Epithelial cell of prostate (primary cell): ENCODE data around the gene EIF3B.
A peak's percentile ranks its signal among the peaks of the same experiment; 100 is the strongest.
"Not testable (repeated sequence)": the region's sequence is repeated elsewhere in the genome, so short reads cannot be mapped to it uniquely, and the experiment has no call there.

ENCODE experiments used
- DNase-seq: peaks from one replicate; pipeline ENCODE4 v3.0.0-alpha.2; 2011; ENCODE audit warnings: low read depth, low spot score
- H3K27ac ChIP-seq: fragments of 450-650 bp; 2 replicates; pipeline ENCODE4 v1.5.1; 2017; ENCODE audit warnings: mild to moderate bottlenecking

Gene EIF3B

GRCh38 chr7:2336626-2337299, 17.9 kb upstream of the EIF3B start:
- H3K27ac ChIP-seq = no peak overlapping the region
- no peak for DNase-seq

- not testable (repeated sequence) for H3K27ac ChIP-seq, DNase-seq
These were observed 7.1 kb upstream of the EIF3B start for GRCh38 chr7:2347351-2348063.

GRCh38 chr7:2350055-2350454, 4.6 kb upstream of the EIF3B start:
- DNase-seq = no peak
- no peak overlapping the region for H3K27ac ChIP-seq

GRCh38 chr7:2350861-2351260, 3.8 kb upstream of the EIF3B start:
- H3K27ac ChIP-seq = no peak overlapping the region

GRCh38 chr7:2353113-2353935, 1.3 kb upstream of the EIF3B start:
- no peak for DNase-seq
- H3K27ac ChIP-seq = peak overlapping the region; percentile 90

More at GRCh38 chr7:2350861-2351260, 3.8 kb upstream of the EIF3B start:
- DNase-seq = no peak

- H3K27ac ChIP-seq = peak overlapping the region; percentile 90
- DNase-seq = peak; percentile 18
These were observed 766 bp upstream of the EIF3B start for GRCh38 chr7:2353936-2354185.

GRCh38 chr7:2354939-2355704, 495 bp downstream of the EIF3B start:
- peak overlapping the region; percentile 90 for H3K27ac ChIP-seq
- no peak for DNase-seq

GRCh38 chr7:2355705-2356008, 1.0 kb downstream of the EIF3B start:
- no peak for DNase-seq
- H3K27ac ChIP-seq = peak overlapping the region; percentile 90

- no peak for DNase-seq
- H3K27ac ChIP-seq = no peak overlapping the region
These were observed 2.5 kb downstream of the EIF3B start for GRCh38 chr7:2357165-2357564.

GRCh38 chr7:2357571-2357970, 2.9 kb downstream of the EIF3B start:
- no peak for DNase-seq
- no peak overlapping the region for H3K27ac ChIP-seq

- DNase-seq = no peak
- H3K27ac ChIP-seq = peak overlapping the region; percentile 55
These were observed 4.4 kb downstream of the EIF3B start for GRCh38 chr7:2358968-2359527.

- DNase-seq = no peak
- peak overlapping the region; percentile 55 for H3K27ac ChIP-seq
These were observed 5.0 kb downstream of the EIF3B start for GRCh38 chr7:2359610-2360009.

GRCh38 chr7:2360796-2361195, 6.2 kb downstream of the EIF3B start:
- DNase-seq = peak; percentile 16
- H3K27ac ChIP-seq = peak overlapping the region; percentile 55

GRCh38 chr7:2362385-2363088, 7.9 kb downstream of the EIF3B start:
- no peak overlapping the region for H3K27ac ChIP-seq
- no peak for DNase-seq

- H3K27ac ChIP-seq = no peak overlapping the region
These were observed 14.5 kb downstream of the EIF3B start for GRCh38 chr7:2369139-2369538.

GRCh38 chr7:2371329-2371728, 16.7 kb downstream of the EIF3B start:
- no peak overlapping the region for H3K27ac ChIP-seq
- DNase-seq = no peak

More at GRCh38 chr7:2369139-2369538, 14.5 kb downstream of the EIF3B start:
- DNase-seq = no peak

- H3K27ac ChIP-seq = no peak overlapping the region
- DNase-seq = no peak
These were observed 18.1 kb downstream of the EIF3B start for GRCh38 chr7:2372724-2373123.

GRCh38 chr7:2373124-2373556, 18.5 kb downstream of the EIF3B start:
- DNase-seq = no peak
- no peak overlapping the region for H3K27ac ChIP-seq

GRCh38 chr7:2373646-2374045, 19.0 kb downstream of the EIF3B start:
- DNase-seq = no peak
- no peak overlapping the region for H3K27ac ChIP-seq

- no peak overlapping the region for H3K27ac ChIP-seq
- DNase-seq = no peak
These were observed 19.8 kb downstream of the EIF3B start for GRCh38 chr7:2374401-2374800.
